GM18907 (cell line): ENCODE data around the gene C1orf159.

Source experiments
- ATAC-seq: cut with Tn5 transposase; IDR thresholded peaks from one replicate; pipeline ENCODE4 v1.9.1; 2021; ENCODE audit warnings: mild to moderate bottlenecking, moderate library complexity; ENCODE audit not compliant: unreplicated experiment

Gene C1orf159

GRCh38 chr1:1094981-1095380 lies 20.9 kb downstream of the C1orf159 start:
- ATAC-seq: no peak

GRCh38 chr1:1093610-1093943 lies 22.3 kb downstream of the C1orf159 start:
- no peak for ATAC-seq

DNA sequence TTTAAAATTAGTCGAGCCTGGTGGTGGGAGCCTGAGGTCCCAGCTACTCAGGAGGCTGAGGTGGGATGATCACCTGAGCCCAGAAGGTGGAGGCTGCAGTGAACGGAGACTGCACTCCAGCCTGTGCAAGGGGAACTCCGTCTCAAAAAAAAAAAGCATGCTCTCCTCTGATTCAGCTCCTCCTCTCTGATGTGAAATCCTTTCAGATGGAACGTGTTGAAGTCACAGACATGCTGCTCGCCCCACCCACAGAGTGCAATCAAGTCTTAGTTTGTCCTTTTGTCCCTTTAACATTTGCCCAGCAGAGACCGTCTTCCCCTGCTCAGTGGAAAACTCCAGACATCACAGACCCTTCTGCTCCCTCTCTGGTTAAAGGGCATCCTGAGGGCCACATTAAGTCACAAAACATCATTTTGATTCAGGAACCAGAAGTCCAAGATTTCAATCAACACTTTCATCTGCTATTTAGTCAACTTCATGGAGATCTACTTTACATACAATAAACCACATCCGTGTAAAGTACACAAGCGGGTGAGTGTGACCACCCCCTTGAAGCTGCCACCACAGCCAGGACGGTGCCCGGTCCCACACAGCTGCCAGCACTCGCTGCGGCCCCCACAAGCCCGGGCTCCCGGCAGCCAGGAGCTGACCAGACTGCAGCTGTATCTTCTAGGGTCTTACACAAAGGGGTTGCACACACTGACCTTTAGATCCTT lies 22.8 kb downstream of the C1orf159 start:
- ATAC-seq: no peak

DNA sequence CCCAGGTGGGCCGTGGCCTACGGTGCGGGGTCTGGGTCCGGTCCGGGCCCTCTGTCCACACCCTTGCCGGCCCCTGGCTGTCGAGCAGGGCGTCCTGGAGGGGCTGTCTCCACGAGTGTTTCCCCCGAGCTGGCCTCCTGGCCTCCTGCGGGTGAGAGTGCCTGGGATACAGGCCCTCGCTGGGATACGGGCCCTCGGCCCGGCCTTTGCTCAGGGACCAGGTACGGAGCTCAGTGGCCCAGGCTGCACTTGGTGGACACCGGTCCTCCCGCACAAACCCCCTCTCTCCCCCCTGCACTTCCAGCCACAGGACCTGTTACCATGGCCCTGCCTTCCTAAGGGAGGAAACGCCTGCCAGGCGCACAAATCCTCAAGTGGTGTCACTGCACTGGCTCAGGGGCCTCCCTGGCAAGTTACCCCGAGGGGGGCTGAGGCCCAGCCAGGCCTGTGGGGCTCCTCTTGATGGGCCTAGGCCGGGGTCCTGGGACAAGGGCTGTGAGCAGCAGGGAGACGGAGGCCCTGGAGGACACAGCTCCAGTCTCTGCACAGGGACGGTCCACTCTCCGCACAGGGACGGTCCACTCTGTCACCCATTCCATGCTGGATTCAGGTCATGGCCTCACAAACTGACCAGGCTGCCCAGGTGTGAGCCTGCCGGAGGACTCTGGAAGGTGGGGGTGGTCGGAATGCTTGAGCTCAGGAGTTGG lies 23.6 kb downstream of the C1orf159 start:
- ATAC-seq: no peak

DNA sequence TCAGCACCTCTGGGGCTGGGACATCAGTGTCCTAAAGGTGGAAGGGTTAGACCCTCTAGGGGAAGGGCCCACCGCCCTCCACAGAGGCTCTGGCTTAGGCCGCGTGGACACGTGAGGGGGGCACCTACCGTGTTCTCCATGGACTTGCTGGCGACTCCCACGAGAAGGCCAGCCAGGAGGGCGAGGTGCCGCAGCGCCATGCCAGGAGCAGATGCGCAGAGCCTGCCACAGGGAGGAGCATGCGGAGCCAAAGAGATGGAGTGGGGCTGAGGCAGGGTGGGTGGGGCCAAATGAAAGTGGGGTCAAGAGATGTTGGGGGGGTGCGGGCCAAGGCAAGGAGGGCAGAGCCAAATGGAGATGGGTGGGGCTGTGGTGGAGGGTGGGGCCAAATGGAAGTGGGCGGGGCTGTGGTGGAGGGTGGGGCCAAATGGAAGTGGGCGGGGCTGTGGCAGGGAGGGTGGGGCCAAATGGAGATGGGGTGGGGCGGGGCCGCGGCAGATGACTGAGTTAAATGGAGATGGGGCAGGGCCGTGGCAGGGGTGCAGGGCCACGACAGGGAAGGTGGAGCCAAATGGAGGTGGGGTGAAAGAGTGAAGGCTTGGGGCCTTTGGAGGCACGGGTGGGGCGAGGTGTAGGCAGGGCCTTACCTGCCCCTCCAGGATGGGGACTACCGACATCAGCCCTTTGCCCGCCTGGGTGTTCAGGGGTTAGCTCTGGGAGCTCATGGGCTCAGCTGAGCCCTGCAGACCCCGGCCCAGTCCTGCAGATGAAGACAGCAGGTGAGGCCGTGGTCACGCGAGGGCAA lies 24.3 kb downstream of the C1orf159 start:
- ATAC-seq: no peak

DNA sequence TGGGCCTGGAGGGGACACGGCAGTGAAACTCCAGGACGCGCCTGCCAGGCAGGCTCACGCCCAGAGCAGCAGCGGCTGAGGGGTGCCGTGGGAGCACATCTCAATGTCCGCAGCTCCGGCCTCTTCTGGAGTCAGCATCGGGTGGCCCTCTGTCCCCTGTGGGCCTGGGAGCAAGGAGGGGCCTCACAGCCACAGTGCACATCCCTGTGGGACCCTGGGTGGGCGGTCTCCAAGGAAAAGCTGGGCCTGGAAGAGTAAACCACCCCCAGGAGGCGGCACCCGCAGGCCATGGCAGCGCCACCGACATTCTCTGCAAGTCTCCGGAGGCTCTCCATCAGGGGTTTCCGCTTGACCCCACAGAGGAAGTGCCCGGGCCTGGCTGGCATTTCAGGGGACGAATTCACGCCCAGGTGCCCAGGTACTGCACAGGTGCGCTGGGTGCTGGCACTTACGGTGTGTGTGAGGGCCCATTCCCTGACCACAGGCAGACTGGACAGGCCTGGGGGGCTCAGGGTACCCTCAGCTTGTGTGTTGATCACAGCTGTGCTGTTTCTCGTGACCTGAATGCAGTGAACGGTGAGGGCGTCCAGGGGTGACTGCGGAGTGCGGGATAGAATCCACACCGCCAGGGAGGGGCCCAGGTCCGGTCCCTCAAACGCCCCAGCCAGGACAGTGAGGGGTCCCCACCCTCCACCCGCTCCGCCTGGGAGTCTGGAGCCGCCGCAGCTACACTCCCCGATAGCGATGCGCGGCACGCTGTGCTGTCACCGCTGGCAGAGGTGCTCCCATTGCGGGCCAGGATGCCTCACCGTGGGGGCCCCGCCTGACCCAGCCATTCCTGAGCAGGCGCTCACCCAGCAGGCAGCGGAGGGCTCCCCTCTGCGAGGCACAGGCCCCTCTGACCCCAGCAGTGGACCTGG lies 25.2 kb downstream of the C1orf159 start:
- no peak for ATAC-seq

DNA sequence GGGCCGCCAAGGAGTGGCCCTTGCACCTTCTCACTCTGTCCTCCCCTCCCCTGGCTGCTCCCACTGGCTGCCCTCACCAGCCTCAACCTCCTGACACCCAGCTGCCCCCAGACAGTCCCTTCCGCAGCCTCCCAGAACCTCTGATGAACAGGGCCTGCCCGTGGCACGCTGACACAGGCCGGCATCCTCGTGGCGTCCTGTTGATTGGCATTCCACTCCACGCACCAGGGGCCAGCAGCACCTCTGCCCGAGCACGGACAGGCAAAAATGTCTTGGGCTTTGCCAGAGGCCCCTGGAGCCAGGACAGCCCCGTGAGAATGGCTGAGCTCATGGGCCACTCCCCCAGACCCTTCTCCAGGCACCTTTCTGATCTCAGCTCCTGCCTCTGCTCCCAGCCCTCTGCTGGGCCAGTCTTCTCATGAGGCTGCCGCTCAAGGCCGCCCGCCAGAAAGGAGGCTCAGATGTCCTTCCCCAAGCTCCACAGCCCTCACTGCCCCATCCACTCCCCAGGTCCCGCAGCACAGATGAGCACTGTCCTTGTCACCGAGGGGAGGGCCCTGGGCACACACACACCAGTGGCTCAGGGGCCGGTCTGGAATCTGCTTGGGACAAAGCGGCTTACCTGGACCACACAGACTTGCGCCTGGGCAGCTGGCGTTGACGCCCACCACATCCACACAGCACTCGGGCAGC lies 26.0 kb downstream of the C1orf159 start:
- no peak for ATAC-seq

DNA sequence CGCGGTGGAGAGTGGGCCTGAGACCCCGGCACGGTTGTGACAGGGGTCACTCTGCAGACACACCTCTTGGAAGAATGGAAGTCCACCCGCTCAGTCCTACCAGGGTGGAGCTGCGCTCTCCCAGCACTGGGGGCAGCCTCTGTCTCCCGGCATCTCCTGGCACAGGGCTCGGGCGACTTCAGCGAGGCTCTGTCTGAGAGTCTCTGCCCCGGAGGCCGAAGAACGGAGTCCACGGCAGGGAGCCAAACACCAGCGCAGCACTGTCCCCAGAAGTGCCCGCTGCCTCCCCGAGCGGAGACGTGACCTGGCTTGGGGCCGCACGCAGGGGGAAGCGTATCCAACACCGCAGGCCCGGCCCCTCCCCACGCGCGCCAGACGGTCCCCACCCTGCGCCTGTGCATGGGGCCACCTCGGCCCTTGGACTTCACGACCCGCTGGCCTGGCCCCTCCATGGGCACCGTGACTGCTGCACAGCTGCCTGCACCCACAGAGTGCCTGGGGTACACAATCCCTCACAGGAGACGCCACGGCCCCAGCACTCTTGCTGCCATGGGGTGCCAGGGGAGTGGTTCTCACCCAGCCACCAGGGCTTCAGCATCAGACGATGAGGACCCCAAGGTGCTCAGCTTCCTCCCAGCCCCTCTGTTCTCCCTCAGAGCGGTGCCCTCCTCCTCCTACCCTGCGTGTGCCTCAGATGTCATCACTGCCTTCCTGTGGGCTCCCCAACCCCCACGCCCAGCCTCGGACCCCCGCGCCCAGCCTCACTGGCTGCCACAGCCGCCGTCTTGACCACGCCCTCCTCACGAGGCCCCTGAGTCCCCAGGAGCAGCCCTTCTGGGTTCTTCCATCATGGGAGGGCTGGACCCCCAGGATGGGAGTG lies 26.8 kb downstream of the C1orf159 start:
- no peak for ATAC-seq

- ATAC-seq: no peak
Measured at GRCh38 chr1:1088029-1088800, 27.7 kb downstream of the C1orf159 start.

DNA sequence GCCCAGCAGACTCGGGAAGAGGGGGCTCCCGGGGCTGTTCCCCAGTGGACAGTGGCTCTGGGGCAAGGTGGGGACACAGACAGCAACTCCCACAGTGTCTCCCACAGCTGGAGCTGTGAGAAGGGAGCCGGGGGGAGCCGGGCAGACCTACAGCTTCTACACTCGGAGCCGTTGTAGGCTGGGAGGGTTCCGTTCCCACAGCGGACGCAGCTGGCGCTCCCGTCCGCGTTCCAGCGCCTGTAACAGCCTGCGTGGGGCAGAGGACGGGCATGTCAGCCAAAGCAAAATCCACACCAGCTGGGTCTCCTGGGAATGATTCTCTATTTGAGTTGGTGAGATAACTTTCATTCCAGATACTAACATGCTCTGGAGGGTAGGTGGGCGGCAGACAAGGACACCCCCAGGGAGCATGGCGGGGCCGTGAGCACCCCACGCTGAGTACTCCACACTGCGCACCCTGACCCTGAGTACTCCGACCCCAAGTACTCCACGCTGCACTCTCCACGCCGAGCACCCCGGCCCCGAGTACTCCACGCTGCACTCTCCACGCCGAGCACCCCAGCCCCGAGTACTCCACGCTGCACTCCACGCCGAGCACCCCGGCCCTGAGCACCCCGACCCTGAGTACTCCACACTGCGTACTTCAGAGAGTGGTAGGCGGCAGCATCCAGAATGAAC lies 28.4 kb downstream of the C1orf159 start:
- ATAC-seq: no peak

GRCh38 chr1:1086911-1087341 lies 29.0 kb downstream of the C1orf159 start:
- ATAC-seq: no peak

DNA sequence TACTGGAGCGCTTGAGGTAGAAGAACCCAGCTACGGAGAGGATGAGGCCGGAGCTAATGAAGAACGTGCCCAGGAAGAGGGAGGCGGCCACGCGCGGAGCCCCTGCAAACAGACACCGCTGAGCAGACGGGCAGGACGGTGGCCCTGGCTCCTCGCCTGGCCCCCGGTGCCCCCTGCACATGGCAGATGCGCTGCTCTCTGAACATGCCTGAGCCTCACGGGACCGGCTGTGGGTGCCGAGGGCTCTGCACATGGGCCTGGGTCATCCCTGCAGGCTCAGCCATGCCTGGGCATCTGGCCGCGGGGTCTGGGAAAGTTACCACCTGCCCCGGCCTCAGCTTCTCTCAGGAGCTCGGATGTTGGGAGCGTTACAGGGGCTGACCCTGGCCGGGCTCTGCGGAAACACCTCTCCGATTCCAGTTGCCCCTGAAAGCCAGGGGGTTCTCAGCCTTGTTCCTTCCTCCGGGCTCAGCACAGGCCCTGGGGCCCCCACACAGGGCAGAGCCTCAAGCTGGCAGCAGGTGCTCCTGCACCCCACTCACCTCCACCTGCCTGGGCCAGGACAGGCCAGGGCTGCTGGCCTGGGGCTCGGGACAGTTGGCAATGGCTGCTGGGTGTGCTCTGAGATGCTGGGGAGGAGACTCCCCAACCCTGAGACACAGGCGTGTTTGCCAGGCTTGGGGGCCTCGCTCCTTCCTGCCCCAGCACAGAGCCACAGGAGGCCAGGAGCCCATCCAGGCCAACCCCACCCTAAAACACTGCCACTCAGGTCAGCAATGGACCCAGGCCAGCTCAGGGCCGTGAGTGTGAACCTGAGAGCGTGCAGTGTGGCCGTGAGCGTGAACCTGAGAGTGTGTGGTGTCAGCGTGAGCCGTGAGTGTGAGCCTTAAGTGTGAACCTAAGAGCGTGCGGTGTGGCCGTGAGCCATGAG lies 29.7 kb downstream of the C1orf159 start:
- no peak for ATAC-seq

DNA sequence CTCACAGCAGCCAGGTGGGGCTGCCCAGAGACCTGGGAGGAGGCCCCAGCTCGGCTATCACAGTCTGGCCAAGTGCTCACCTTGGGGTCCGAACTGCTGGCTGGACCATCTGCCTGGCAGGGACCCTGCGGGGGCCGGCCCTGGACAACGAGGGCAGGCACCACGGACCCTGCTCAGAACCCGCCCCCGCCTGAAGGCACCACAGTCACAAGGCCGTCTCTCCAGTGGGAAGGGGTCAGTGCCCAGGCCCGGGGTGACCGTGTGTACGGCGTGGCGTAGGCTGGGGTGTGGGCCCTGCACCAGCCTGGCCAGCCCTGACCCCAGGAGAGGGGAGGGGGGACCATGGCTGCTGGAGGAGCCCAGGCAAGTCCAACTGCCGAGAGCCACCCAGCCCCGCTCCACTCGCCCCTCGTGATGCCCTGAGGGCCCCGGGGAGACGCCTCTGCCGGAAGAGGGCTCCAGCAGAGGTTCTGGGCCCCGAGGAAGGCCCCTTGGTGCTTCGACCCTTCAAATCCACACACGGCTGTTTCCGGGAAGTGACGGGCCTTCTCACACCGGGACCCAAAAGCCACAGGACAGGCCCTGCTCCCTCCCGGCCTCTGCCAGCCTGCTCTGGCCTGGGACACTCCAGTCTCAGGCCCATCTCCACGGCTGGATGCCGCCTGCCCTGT lies 30.6 kb downstream of the C1orf159 start:
- no peak for ATAC-seq

DNA sequence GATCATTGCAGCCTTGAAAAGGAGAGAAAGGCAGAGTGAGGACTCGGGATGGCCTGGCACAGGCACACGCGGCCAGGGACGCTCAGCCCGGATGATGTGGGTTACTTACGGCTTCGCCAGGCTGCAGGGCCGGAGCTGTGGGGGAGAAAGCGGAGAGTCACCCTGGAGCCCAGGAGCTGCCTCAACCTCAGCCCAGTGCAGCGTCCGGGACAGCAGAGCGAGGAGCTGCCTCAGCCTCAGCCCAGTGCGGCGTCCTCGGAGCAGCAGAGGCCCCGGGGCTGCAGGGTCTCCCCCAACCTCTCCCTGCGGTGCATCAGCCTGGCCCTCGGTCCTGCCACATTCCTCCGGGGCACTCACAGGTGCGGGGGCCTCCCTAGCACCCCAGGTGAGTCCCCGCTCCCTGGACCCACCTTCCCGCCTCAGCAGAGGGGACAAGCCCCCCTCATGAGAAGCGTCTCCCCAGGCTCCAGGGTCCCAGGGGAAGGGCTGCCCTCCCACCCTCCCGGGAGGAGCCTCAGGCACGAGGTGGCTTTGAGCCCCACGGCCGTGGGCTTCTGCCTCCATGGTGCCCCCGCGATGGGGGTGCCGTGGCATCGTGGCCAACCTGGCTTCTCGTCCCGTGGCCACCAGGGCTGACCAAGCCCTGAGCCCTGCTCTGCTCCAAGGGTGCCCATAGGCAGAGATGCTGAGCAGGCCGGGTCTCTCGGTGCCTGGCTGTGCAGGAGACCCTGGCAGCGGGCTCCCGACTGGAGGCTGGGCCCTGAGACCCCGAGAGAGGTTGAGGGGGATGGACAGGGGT lies 31.3 kb downstream of the C1orf159 start:
- no peak for ATAC-seq
